H9 (cell line): Measurements from ENCODE around the gene IKZF1. TPM values are rescaled to one million over a fixed set of nuclear protein-coding genes. Genes with fewer than 3 reads are reported as not detected.

Source experiments
- DNase-seq: peaks from one replicate; pipeline ENCODE4 v3.0.0-alpha.2; 2017
- H2AFZ ChIP-seq: one replicate; pipeline ENCODE4 v1.6.1; 2013; ENCODE audit warnings: mild to moderate bottlenecking, low read length, control low read depth, moderate library complexity
- H2AK5ac ChIP-seq: 2 replicates; pipeline ENCODE4 v1.6.1; 2013; ENCODE audit warnings: low read length, control low read depth, mixed read lengths; ENCODE audit not compliant: insufficient read length
- H2BK120ac ChIP-seq: one replicate; pipeline ENCODE4 v1.6.1; 2013; ENCODE audit warnings: low read depth, mild to moderate bottlenecking, low read length, control low read depth, inconsistent platforms; ENCODE audit not compliant: poor library complexity, severe bottlenecking
- H2BK12ac ChIP-seq: 2 replicates; pipeline ENCODE4 v1.6.1; 2013; ENCODE audit warnings: low read length, control low read depth, mixed read lengths, low read depth; ENCODE audit not compliant: insufficient read length
- H2BK15ac ChIP-seq: 2 replicates; pipeline ENCODE4 v1.6.1; 2013; ENCODE audit warnings: low read depth, low read length, control low read depth
- H2BK20ac ChIP-seq: one replicate; pipeline ENCODE4 v1.6.1; 2013; ENCODE audit warnings: low read depth, mild to moderate bottlenecking, low read length, control low read depth, inconsistent platforms; ENCODE audit not compliant: poor library complexity, severe bottlenecking
- H2BK5ac ChIP-seq: 2 replicates; pipeline ENCODE4 v1.6.1; 2013; ENCODE audit warnings: low read length, control low read depth, mixed read lengths; ENCODE audit not compliant: insufficient read length
- H3K14ac ChIP-seq: 2 replicates; pipeline ENCODE4 v1.6.1; 2013; ENCODE audit warnings: low read length, control low read depth; ENCODE audit not compliant: insufficient read depth
- H3K18ac ChIP-seq: 2 replicates; pipeline ENCODE4 v1.6.1; 2013; ENCODE audit warnings: low read depth, mild to moderate bottlenecking, mixed read lengths, low read length, control low read depth; ENCODE audit not compliant: insufficient read length
- H3K23ac ChIP-seq: 2 replicates; pipeline ENCODE4 v1.6.1; 2013; ENCODE audit warnings: low read length, control low read depth, mixed read lengths, low read depth; ENCODE audit not compliant: insufficient read length
- H3K23me2 ChIP-seq: 2 replicates; pipeline ENCODE4 v1.6.1; 2013; ENCODE audit warnings: low read depth, mild to moderate bottlenecking, mixed read lengths, low read length, control low read depth; ENCODE audit not compliant: insufficient read length, poor library complexity, severe bottlenecking
- H3K27ac ChIP-seq: 2 replicates; pipeline ENCODE4 v1.5.1; 2013; ENCODE audit warnings: low read length, control low read depth, mixed read lengths, low read depth; ENCODE audit not compliant: insufficient read length
- H3K27me3 ChIP-seq: 2 replicates; pipeline ENCODE4 v1.6.1; 2013; ENCODE audit warnings: low read length, control low read depth, inconsistent platforms; ENCODE audit not compliant: insufficient read depth
- H3K4ac ChIP-seq: 2 replicates; pipeline ENCODE4 v1.6.1; 2013; ENCODE audit warnings: low read depth, mild to moderate bottlenecking, control low read depth, inconsistent platforms, low read length, moderate library complexity
- H3K4me1 ChIP-seq: 2 replicates; pipeline ENCODE4 v1.6.1; 2013; ENCODE audit warnings: low read length, control low read depth, inconsistent platforms; ENCODE audit not compliant: insufficient read depth
- H3K4me2 ChIP-seq: 2 replicates; pipeline ENCODE4 v1.6.1; 2013; ENCODE audit warnings: low read length, control low read depth, mixed read lengths; ENCODE audit not compliant: insufficient read length, insufficient read depth
- H3K56ac ChIP-seq: 2 replicates; pipeline ENCODE4 v1.6.1; 2013; ENCODE audit warnings: low read depth, mild to moderate bottlenecking, mixed read lengths, low read length, control low read depth; ENCODE audit not compliant: insufficient read length
- H3K79me1 ChIP-seq: 2 replicates; pipeline ENCODE4 v1.6.1; 2013; ENCODE audit warnings: low read depth, mild to moderate bottlenecking, moderate library complexity, low read length, control low read depth, inconsistent platforms; ENCODE audit not compliant: insufficient read depth, poor library complexity, severe bottlenecking
- H3K79me2 ChIP-seq: 2 replicates; pipeline ENCODE4 v1.6.1; 2013; ENCODE audit warnings: low read length, control low read depth, inconsistent platforms; ENCODE audit not compliant: insufficient read depth
- H3K9ac ChIP-seq: 2 replicates; pipeline ENCODE4 v1.6.1; 2013; ENCODE audit warnings: low read length, control low read depth, mixed read lengths; ENCODE audit not compliant: insufficient read length; ENCODE audit errors: extremely low read depth
- H3K9me3 ChIP-seq: one replicate; pipeline ENCODE4 v1.6.1; 2013; ENCODE audit warnings: low read depth, low read length, inconsistent platforms; ENCODE audit not compliant: control insufficient read depth
- H3T11ph ChIP-seq: one replicate; pipeline ENCODE4 v1.6.1; 2013; ENCODE audit warnings: mild to moderate bottlenecking, low read length, control low read depth, inconsistent platforms
- H4K20me1 ChIP-seq: one replicate; pipeline ENCODE4 v1.6.1; 2013; ENCODE audit not compliant: control insufficient read depth, insufficient read length, insufficient read depth
- H4K5ac ChIP-seq: 2 replicates; pipeline ENCODE4 v1.6.1; 2013; ENCODE audit warnings: low read depth, mild to moderate bottlenecking, mixed read lengths, low read length, control low read depth; ENCODE audit not compliant: insufficient read length
- H4K8ac ChIP-seq: replicated peaks from 2 replicates; pipeline ENCODE4 v1.6.1; 2013; ENCODE audit warnings: low read length, control low read depth, mixed read lengths, low read depth; ENCODE audit not compliant: insufficient read length
- H4K91ac ChIP-seq: 2 replicates; pipeline ENCODE4 v1.6.1; 2013; ENCODE audit warnings: low read depth, mild to moderate bottlenecking, moderate library complexity, mixed read lengths, low read length, control low read depth; ENCODE audit not compliant: insufficient read length
- H3K27ac Mint-ChIP-seq, 3 experiments: 2 replicates in 2 of 3; 3 replicates in 1 of 3; pipeline ENCODE4 v1.8.0; 2020 to 2021; ENCODE audit warnings: mixed read lengths in 3 of 3, mild to moderate bottlenecking in 1 of 3, moderate library complexity in 1 of 3
- H3K27me3 Mint-ChIP-seq: 2 replicates; pipeline ENCODE4 v1.8.0; 2021; ENCODE audit warnings: low read depth, mild to moderate bottlenecking, moderate library complexity, mixed read lengths
- H3K36me3 Mint-ChIP-seq, 3 experiments: 2 replicates in 2 of 3; 3 replicates in 1 of 3; pipeline ENCODE4 v1.8.0; 2020 to 2021; ENCODE audit warnings: low read depth in 3 of 3, mixed read lengths in 3 of 3; ENCODE audit not compliant: insufficient read depth in 1 of 3
- H3K4me1 Mint-ChIP-seq, 2 experiments: 2 replicates each; pipeline ENCODE4 v1.8.0; 2020; ENCODE audit warnings: mixed read lengths in 2 of 2
- H3K4me3 Mint-ChIP-seq, 2 experiments: 2 replicates in 1 of 2; 3 replicates in 1 of 2; pipeline ENCODE4 v1.8.0; 2020 to 2021; ENCODE audit warnings: mild to moderate bottlenecking in 2 of 2, mixed read lengths in 2 of 2, moderate library complexity in 1 of 2
- H3K9me3 Mint-ChIP-seq, 2 experiments: 2 replicates in 1 of 2; 3 replicates in 1 of 2; pipeline ENCODE4 v1.8.0; 2020; ENCODE audit warnings: mild to moderate bottlenecking in 2 of 2, mixed read lengths in 2 of 2, moderate library complexity in 1 of 2
- CTCF ChIP-seq: fragments of 200-600 bp; sonication (generic); conservative IDR thresholded peaks from 3 replicates; pipeline ENCODE4 v1.8.0; 2021; ENCODE audit warnings: antibody characterized with exemption, mild to moderate bottlenecking
- WGBS: extraction: QIAGEN DNeasy Blood & Tissue Kit; methylation state at CpG from one replicate; pipeline ENCODE4 v1.1.7; 2013; ENCODE audit warnings: missing lambda C conversion rate, low lambda C conversion rate, mixed read lengths; ENCODE audit not compliant: insufficient read length; ENCODE audit errors: extremely low coverage; 5-methylcytosine and 5-hydroxymethylcytosine counted together
- total RNA-seq: library from RNA; stranded (reverse); gene quantifications from 2 replicates; pipeline ENCODE4 v1.2.1, GENCODE V29; 2021

Gene IKZF1
- total RNA-seq, 1 experiment from 2014 or later = 0.98 TPM

- no peak for DNase-seq
- Histone ChIP-seq H2BK120ac (no peak overlapping the region), H3K4me1 (no peaks in the 10 kb centered on the region), H2BK12ac (no peak overlapping the region), H3K18ac (no peak overlapping the region), H4K8ac (no peak overlapping the region), H3K14ac (no peak overlapping the region), H3K27me3 (no peaks in the 10 kb centered on the region), H3T11ph (no peak overlapping the region), H2BK15ac (no peak overlapping the region), H3K79me2 (no peaks in the 10 kb centered on the region), H3K56ac (no peak overlapping the region), H3K27ac (no peak overlapping the region), H3K23me2 (no peaks in the 10 kb centered on the region), H2AK5ac (no peak overlapping the region), H3K9me3 (no peaks in the 10 kb centered on the region), H2AFZ (no peak overlapping the region), H3K79me1 (no peaks in the 10 kb centered on the region), H2BK5ac (no peak overlapping the region), H3K4me2 (no peak overlapping the region), H3K23ac (no peak overlapping the region), H4K91ac (no peak overlapping the region), H3K4ac (no peak overlapping the region), H4K5ac (no peak overlapping the region), H4K20me1 (no peaks in the 10 kb centered on the region), H2BK20ac (no peak overlapping the region), H3K9ac (no peak overlapping the region)
- H3K4me3 Mint-ChIP-seq = no peak overlapping the region
- peak overlapping the region in 1 of 3 experiments; percentile 71; a peak in 1 of 7 replicates for H3K27ac Mint-ChIP-seq
- H3K4me1 Mint-ChIP-seq = peaks cover 7 to 8% of the 10 kb centered on the region in 2 experiments; a peak in 2 of 4 replicates
- no CpG with 5 or more reads among the region's 7 CpGs for WGBS
- TF ChIP-seq CTCF = no peak
- H3K27me3 Mint-ChIP-seq = peaks cover 4% of the 10 kb centered on the region
- H3K36me3 Mint-ChIP-seq = no peaks in the 10 kb centered on the region
- H3K9me3 Mint-ChIP-seq = no peaks in the 10 kb centered on the region
Observed at GRCh38 chr7:50363327-50364060, 59.0 kb downstream of the IKZF1 start.
